ENCODE measurements around the gene SH3RF1. TPM values are rescaled to one million over a fixed set of nuclear protein-coding genes. Genes with fewer than 3 reads are reported as not detected.

SH3RF1 gene
- total RNA-seq, 1 experiment from 2014 or later, result 16.6 TPM

DNA sequence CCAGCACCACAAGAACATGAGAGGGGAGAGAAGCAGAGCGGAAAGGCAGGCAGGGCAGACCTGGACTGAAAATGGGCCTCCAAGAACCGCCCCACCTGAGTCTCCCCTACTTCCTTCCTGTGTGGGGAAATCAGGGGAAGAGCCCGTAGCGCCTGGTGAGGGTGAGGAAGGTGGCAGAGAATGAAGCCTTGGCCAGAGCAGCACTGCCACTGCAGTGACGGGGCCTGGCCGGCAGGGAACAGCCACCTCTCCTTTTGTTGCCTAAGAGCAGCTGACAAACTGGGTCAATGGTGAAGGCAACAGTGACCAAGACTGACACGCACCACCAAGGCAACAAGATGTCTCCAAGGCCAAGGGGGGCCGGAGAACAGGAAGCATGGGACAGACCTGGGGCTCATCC is 202.3 kb downstream of the SH3RF1 start (continued):
- TF ChIP-seq, protein P1, sequence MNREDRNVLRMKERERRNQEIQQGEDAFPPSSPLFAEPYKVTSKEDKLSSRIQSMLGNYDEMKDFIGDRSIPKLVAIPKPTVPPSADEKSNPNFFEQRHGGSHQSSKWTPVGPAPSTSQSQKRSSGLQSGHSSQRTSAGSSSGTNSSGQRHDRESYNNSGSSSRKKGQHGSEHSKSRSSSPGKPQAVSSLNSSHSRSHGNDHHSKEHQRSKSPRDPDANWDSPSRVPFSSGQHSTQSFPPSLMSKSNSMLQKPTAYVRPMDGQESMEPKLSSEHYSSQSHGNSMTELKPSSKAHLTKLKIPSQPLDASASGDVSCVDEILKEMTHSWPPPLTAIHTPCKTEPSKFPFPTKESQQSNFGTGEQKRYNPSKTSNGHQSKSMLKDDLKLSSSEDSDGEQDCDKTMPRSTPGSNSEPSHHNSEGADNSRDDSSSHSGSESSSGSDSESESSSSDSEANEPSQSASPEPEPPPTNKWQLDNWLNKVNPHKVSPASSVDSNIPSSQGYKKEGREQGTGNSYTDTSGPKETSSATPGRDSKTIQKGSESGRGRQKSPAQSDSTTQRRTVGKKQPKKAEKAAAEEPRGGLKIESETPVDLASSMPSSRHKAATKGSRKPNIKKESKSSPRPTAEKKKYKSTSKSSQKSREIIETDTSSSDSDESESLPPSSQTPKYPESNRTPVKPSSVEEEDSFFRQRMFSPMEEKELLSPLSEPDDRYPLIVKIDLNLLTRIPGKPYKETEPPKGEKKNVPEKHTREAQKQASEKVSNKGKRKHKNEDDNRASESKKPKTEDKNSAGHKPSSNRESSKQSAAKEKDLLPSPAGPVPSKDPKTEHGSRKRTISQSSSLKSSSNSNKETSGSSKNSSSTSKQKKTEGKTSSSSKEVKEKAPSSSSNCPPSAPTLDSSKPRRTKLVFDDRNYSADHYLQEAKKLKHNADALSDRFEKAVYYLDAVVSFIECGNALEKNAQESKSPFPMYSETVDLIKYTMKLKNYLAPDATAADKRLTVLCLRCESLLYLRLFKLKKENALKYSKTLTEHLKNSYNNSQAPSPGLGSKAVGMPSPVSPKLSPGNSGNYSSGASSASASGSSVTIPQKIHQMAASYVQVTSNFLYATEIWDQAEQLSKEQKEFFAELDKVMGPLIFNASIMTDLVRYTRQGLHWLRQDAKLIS (CRISPR knock-in tag; IDR thresholded peaks at IDR 0.05; ENCODE audit: borderline replicate concordance), result no peak
- TF ChIP-seq ZNF219 (CRISPR knock-in tag; IDR thresholded peaks at IDR 0.05; ENCODE audit: borderline replicate concordance), result no peak

DNA sequence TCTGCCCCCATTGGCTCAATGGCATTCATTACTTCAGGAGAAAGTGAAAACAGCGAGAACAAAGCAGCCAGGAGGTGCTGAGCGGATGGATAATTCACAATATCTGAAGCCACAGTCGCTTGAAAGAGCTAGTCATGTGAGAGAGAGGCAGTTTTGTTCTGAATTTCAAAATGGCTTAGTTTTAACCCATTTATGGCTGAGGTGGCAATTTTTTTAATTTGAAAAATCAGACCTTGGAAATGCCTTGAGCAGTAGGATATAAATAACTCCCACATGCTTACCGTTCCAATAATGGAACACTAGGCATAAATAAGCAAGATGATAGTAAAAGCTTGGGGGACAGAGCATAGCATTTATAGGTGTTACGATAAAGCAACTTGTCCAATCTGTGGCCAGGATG is 203.8 kb downstream of the SH3RF1 start:
- no peak for TF ChIP-seq GRHL2 (CRISPR knock-in tag; IDR thresholded peaks at IDR 0.05; ENCODE audit: insufficient replicate concordance, severe bottlenecking)
- TF ChIP-seq, protein P2, sequence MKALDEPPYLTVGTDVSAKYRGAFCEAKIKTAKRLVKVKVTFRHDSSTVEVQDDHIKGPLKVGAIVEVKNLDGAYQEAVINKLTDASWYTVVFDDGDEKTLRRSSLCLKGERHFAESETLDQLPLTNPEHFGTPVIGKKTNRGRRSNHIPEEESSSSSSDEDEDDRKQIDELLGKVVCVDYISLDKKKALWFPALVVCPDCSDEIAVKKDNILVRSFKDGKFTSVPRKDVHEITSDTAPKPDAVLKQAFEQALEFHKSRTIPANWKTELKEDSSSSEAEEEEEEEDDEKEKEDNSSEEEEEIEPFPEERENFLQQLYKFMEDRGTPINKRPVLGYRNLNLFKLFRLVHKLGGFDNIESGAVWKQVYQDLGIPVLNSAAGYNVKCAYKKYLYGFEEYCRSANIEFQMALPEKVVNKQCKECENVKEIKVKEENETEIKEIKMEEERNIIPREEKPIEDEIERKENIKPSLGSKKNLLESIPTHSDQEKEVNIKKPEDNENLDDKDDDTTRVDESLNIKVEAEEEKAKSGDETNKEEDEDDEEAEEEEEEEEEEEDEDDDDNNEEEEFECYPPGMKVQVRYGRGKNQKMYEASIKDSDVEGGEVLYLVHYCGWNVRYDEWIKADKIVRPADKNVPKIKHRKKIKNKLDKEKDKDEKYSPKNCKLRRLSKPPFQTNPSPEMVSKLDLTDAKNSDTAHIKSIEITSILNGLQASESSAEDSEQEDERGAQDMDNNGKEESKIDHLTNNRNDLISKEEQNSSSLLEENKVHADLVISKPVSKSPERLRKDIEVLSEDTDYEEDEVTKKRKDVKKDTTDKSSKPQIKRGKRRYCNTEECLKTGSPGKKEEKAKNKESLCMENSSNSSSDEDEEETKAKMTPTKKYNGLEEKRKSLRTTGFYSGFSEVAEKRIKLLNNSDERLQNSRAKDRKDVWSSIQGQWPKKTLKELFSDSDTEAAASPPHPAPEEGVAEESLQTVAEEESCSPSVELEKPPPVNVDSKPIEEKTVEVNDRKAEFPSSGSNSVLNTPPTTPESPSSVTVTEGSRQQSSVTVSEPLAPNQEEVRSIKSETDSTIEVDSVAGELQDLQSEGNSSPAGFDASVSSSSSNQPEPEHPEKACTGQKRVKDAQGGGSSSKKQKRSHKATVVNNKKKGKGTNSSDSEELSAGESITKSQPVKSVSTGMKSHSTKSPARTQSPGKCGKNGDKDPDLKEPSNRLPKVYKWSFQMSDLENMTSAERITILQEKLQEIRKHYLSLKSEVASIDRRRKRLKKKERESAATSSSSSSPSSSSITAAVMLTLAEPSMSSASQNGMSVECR (CRISPR knock-in tag; IDR thresholded peaks at IDR 0.05; ENCODE audit: borderline replicate concordance), result no peak
- TF ChIP-seq NR1H2 (CRISPR knock-in tag; IDR thresholded peaks at IDR 0.05), result no peak
- TF ChIP-seq, protein P3, sequence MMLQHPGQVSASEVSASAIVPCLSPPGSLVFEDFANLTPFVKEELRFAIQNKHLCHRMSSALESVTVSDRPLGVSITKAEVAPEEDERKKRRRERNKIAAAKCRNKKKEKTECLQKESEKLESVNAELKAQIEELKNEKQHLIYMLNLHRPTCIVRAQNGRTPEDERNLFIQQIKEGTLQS (CRISPR knock-in tag; conservative IDR thresholded peaks at IDR 0.05), result no peak
- TF ChIP-seq ETV6 (CRISPR knock-in tag; IDR thresholded peaks at IDR 0.05), result no peak
- no peak for TF ChIP-seq FOXJ3 (CRISPR knock-in tag; IDR thresholded peaks at IDR 0.05; ENCODE audit: borderline replicate concordance)
- no peak for TF ChIP-seq JAZF1 (CRISPR knock-in tag; IDR thresholded peaks at IDR 0.05)
- TF ChIP-seq TEAD1 (CRISPR knock-in tag; IDR thresholded peaks at IDR 0.05), result no peak
- no peak for TF ChIP-seq GABPB1 (CRISPR knock-in tag; IDR thresholded peaks at IDR 0.05)
- no peak for TF ChIP-seq GTF2I (CRISPR knock-in tag; conservative IDR thresholded peaks at IDR 0.05)
- no peak for ATAC-seq
- POLR2A ChIA-PET, result interaction anchor here (0.6 kb wide), 1 partner anchor 57 kb away, joined by 5 read pairs; the partner anchor contains the start of gene CBR4
- H3K27me3 Mint-ChIP-seq (ENCODE audit: low read depth), result no peaks in the 10 kb centered on the region
- no peak overlapping the region for H3K4me3 Mint-ChIP-seq
- DNase-seq (ENCODE audit: low spot score), result no peak
- CTCF ChIA-PET, result interaction anchor here (1.1 kb wide), 1 partner anchor 21 kb away, joined by 3 read pairs; no protein-coding TSS in a partner anchor
- H3K9me3 Mint-ChIP-seq, result no peaks in the 10 kb centered on the region
- H3K27ac Mint-ChIP-seq, result no peak overlapping the region
- no peaks in the 10 kb centered on the region for H3K36me3 Mint-ChIP-seq
- H3K4me1 Mint-ChIP-seq, result peaks cover 36% of the 10 kb centered on the region

DNA sequence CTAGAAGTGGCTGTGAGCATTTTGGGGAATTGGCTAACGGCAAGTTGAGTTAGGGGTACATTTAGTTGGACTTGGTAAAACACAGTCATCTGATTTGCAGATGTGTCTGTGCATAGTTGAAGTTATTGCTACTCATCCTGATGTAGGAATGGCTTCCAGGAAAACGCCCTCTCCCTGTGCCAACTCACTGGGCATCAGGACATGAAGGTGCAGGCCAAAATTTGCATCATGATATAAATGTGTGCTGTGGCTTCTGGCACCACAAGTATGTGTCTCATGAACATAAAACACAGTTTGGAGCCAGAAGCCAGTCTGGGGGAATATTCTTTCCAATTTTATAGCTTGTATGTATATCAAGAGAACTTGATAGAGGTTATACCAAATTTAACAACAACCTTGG is 206.5 kb downstream of the SH3RF1 start:
- no peak overlapping the region for H3K27ac Mint-ChIP-seq
- TF ChIP-seq CBFB (CRISPR knock-in tag; IDR thresholded peaks at IDR 0.05; ENCODE audit: low read depth) (no peak), EMX1 (CRISPR knock-in tag; IDR thresholded peaks at IDR 0.05) (no peak), IRF2 (CRISPR knock-in tag; IDR thresholded peaks at IDR 0.05; ENCODE audit: borderline replicate concordance, low read depth) (no peak), TEAD4 (CRISPR knock-in tag; IDR thresholded peaks at IDR 0.05) (no peak)
- TF ChIP-seq, protein P4, sequence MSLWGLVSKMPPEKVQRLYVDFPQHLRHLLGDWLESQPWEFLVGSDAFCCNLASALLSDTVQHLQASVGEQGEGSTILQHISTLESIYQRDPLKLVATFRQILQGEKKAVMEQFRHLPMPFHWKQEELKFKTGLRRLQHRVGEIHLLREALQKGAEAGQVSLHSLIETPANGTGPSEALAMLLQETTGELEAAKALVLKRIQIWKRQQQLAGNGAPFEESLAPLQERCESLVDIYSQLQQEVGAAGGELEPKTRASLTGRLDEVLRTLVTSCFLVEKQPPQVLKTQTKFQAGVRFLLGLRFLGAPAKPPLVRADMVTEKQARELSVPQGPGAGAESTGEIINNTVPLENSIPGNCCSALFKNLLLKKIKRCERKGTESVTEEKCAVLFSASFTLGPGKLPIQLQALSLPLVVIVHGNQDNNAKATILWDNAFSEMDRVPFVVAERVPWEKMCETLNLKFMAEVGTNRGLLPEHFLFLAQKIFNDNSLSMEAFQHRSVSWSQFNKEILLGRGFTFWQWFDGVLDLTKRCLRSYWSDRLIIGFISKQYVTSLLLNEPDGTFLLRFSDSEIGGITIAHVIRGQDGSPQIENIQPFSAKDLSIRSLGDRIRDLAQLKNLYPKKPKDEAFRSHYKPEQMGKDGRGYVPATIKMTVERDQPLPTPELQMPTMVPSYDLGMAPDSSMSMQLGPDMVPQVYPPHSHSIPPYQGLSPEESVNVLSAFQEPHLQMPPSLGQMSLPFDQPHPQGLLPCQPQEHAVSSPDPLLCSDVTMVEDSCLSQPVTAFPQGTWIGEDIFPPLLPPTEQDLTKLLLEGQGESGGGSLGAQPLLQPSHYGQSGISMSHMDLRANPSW (CRISPR knock-in tag; conservative IDR thresholded peaks at IDR 0.05; ENCODE audit: low read depth), result no peak
- TF ChIP-seq, protein P5, sequence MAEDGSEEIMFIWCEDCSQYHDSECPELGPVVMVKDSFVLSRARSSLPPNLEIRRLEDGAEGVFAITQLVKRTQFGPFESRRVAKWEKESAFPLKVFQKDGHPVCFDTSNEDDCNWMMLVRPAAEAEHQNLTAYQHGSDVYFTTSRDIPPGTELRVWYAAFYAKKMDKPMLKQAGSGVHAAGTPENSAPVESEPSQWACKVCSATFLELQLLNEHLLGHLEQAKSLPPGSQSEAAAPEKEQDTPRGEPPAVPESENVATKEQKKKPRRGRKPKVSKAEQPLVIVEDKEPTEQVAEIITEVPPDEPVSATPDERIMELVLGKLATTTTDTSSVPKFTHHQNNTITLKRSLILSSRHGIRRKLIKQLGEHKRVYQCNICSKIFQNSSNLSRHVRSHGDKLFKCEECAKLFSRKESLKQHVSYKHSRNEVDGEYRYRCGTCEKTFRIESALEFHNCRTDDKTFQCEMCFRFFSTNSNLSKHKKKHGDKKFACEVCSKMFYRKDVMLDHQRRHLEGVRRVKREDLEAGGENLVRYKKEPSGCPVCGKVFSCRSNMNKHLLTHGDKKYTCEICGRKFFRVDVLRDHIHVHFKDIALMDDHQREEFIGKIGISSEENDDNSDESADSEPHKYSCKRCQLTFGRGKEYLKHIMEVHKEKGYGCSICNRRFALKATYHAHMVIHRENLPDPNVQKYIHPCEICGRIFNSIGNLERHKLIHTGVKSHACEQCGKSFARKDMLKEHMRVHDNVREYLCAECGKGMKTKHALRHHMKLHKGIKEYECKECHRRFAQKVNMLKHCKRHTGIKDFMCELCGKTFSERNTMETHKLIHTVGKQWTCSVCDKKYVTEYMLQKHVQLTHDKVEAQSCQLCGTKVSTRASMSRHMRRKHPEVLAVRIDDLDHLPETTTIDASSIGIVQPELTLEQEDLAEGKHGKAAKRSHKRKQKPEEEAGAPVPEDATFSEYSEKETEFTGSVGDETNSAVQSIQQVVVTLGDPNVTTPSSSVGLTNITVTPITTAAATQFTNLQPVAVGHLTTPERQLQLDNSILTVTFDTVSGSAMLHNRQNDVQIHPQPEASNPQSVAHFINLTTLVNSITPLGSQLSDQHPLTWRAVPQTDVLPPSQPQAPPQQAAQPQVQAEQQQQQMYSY (CRISPR knock-in tag; IDR thresholded peaks at IDR 0.05), result no peak

More for the DNA sequence above, 206.5 kb downstream of the SH3RF1 start:
- ChIA-PET CTCF (no interaction called here), POLR2A (no interaction called here)
- Mint-ChIP-seq H3K4me1 (peaks cover 14% of the 10 kb centered on the region), H3K9me3 (no peaks in the 10 kb centered on the region), H3K36me3 (no peaks in the 10 kb centered on the region), H3K27me3 (ENCODE audit: low read depth) (no peaks in the 10 kb centered on the region), H3K4me3 (no peak overlapping the region)
- ATAC-seq (no peak), DNase-seq (ENCODE audit: low spot score) (no peak)
